Ascending aorta (tissue), 2 donors: ENCODE results near the gene ST8SIA3. TPM values are rescaled to one million over a fixed set of nuclear protein-coding genes. Genes with fewer than 3 reads are reported as not detected.

Source experiments
- DNase-seq, 2 donors: peaks; one replicate each; pipeline ENCODE4 v3.0.0-alpha.2; 2019; ENCODE audit warnings: low spot score in 2 of 2
- H3K27ac ChIP-seq, 2 donors: fragments of 200-600 bp; sonication (generic); one replicate each; pipeline ENCODE4 v1.5.1; 2016 to 2017; ENCODE audit warnings: mild to moderate bottlenecking in 1 of 2
- H3K27me3 ChIP-seq: fragments of 200-600 bp; sonication (generic); one replicate; pipeline ENCODE4 v1.5.1; 2017
- H3K36me3 ChIP-seq, 2 donors: fragments of 200-600 bp; sonication (generic); one replicate each; pipeline ENCODE4 v1.5.1; 2016
- H3K4me1 ChIP-seq, 2 donors: fragments of 200-600 bp; sonication (generic); one replicate each; pipeline ENCODE4 v1.5.1; 2016 to 2017; ENCODE audit warnings: mild to moderate bottlenecking in 1 of 2
- H3K4me3 ChIP-seq, 2 donors: fragments of 200-600 bp; sonication (generic); one replicate each; pipeline ENCODE4 v1.5.1; 2016 to 2017; ENCODE audit warnings: mild to moderate bottlenecking in 1 of 2
- H3K9me3 ChIP-seq, 2 donors: fragments of 200-600 bp; sonication (generic); one replicate each; pipeline ENCODE4 v1.5.1; 2016
- intact Hi-C: fragments of 100-400 bp; cut with DNase I; formaldehyde crosslinking; loops from one replicate; pipeline ENCODE4 v1.15.1; 2023
- total RNA-seq: library from RNA; depleted of rRNA; stranded (reverse); fragments of >200 nt; gene quantifications from one replicate; pipeline ENCODE4 v1.1.0, GENCODE V29; 2016
- TF ChIP-seq, protein P1 (sequence below), 3 experiments: fragments of 200-600 bp in 2 of 3; fragments of 450-650 bp in 1 of 3; sonication (generic) in 2 of 3; IDR thresholded peaks; one replicate each; pipeline ENCODE4 v1.5.1; 2016 to 2019; ENCODE audit warnings: antibody characterized with exemption in 3 of 3, mild to moderate bottlenecking in 1 of 3, moderate library complexity in 1 of 3

Gene ST8SIA3
- total RNA-seq, 1 donor from 2014 or later = not detected

DNA sequence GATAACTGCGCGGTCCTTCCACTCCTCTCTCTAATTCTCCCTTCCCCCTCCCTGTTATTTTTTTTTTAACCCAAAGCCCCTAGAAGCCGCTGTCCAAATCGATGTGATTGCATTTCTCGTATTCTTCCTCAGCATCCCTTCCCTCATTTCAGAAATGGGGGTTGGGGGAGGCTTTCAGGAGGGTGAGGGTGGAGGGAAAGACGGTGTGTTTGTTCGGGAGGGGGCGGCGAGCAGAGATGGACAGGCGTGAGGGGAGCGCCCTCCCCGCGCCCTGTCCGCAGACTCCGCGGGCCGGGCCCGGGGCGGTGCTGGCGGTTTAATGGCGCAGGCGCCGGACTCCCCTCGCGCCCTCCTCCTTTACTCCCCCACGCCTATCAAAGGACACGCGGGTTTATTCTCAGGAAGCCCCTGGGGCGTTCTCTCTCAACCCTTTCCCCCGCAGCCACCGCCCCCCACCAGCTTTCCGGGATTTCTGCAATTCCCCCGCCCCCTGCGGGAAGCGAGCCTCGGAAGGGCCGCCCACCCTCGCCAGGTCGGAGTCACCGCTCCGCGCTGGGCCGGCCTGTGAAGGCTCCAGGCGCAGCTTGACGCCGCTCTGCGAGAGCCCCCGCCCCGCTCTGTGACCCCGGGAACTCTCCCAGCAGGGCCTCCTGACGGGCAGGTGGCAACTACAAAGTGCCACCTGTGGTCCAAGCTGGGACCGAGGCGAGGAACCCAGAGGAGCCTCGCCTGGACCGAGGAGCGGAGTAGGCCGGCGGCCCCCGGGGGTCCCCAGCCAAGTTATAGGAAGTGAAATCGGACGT is 981 bp downstream of the ST8SIA3 start:
- Histone ChIP-seq H3K4me1 (no peaks in the 10 kb centered on the region), H3K4me3 (no peak overlapping the region), H3K27ac (no peak overlapping the region), H3K36me3 (no peaks in the 10 kb centered on the region), H3K27me3 (peaks cover 12% of the 10 kb centered on the region), H3K9me3 (no peaks in the 10 kb centered on the region)
- no peak for DNase-seq
- TF ChIP-seq, protein P1, sequence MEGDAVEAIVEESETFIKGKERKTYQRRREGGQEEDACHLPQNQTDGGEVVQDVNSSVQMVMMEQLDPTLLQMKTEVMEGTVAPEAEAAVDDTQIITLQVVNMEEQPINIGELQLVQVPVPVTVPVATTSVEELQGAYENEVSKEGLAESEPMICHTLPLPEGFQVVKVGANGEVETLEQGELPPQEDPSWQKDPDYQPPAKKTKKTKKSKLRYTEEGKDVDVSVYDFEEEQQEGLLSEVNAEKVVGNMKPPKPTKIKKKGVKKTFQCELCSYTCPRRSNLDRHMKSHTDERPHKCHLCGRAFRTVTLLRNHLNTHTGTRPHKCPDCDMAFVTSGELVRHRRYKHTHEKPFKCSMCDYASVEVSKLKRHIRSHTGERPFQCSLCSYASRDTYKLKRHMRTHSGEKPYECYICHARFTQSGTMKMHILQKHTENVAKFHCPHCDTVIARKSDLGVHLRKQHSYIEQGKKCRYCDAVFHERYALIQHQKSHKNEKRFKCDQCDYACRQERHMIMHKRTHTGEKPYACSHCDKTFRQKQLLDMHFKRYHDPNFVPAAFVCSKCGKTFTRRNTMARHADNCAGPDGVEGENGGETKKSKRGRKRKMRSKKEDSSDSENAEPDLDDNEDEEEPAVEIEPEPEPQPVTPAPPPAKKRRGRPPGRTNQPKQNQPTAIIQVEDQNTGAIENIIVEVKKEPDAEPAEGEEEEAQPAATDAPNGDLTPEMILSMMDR (IDR thresholded peaks at IDR 0.05) = no peak
- intact Hi-C loops = no loop called here

DNA sequence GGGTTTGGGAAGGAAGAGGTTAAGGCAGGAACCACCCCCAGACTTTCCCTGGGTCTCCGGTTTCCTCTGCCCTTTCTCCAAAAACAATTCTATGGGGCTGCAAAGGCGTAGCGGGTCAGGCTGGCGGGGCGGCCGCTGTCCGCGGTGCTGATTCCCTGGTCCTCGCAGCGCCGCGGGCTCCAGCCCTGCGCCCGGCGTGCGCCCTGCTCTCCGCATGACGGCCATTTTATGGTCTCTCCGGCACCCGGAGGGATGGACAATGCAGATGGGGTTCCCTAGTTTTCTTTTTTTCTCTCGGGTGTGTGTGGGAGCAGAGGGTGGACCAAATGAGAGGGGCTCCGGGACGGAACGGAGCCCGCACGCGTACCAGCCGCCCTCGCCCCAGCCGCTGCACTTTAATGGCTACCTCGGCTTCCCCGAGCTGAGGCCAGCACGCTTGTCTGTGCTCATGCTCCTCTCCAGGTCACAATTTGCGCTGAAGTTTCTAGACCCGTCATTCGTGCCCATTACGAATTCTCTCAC is 1.6 kb downstream of the ST8SIA3 start:
- Histone ChIP-seq H3K27me3 (peaks cover 12% of the 10 kb centered on the region), H3K4me3 (no peak overlapping the region), H3K36me3 (no peaks in the 10 kb centered on the region), H3K9me3 (no peaks in the 10 kb centered on the region), H3K4me1 (no peaks in the 10 kb centered on the region), H3K27ac (no peak overlapping the region)
- intact Hi-C loops = no loop called here
- TF ChIP-seq, protein P1 (IDR thresholded peaks at IDR 0.05) = no peak
- no peak for DNase-seq

DNA sequence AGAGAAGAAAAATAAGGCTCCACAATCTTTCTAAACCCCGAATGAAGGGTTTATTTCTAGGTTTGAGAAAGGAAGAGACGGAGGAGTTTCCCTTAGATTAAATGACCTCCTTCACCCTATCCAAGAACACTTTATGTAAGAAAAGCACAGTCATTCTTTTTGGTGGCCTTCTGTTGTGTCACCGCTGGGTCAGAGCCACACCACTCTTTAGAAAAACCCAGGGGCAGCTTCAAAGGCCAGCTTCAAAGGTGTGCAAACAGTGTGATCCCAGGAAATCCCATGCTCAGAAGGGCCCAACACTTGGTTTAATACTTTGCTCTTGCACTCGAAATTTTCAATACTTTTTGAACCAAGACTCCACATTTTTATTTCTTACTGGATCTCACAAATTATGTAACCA is 7.1 kb downstream of the ST8SIA3 start:
- no peaks in the 10 kb centered on the region for H3K36me3 ChIP-seq
- H3K9me3 ChIP-seq = no peaks in the 10 kb centered on the region
- DNase-seq = no peak
- no peak overlapping the region for H3K4me3 ChIP-seq
- no peaks in the 10 kb centered on the region for H3K4me1 ChIP-seq
- TF ChIP-seq, protein P1 (IDR thresholded peaks at IDR 0.05) = no peak
- intact Hi-C loops = no loop called here
- H3K27me3 ChIP-seq = peaks cover under 1% of the 10 kb centered on the region
- no peak overlapping the region for H3K27ac ChIP-seq

DNA sequence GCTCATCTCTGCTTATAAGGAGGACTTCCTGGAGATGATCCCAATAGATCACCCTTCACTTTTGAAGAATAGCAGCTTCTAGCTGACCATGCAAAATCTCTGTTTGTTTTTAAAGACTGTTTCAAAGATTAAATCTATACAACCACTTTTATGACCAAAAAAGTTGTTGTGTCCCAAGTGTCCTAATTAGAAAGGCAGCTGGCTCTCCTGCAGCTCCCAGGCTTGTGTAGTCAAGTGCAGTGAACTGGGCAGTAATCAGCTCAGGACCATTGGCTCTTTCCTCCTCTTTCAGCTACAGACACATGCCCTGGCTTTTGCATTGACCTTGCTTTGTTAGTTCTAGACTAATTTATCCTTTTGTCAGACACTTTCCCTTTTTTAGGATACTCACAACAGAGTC is 10.4 kb downstream of the ST8SIA3 start:
- Histone ChIP-seq H3K27ac (no peak overlapping the region), H3K9me3 (no peaks in the 10 kb centered on the region), H3K36me3 (no peaks in the 10 kb centered on the region), H3K27me3 (no peaks in the 10 kb centered on the region), H3K4me3 (no peak overlapping the region), H3K4me1 (no peaks in the 10 kb centered on the region)
- TF ChIP-seq, protein P1 (IDR thresholded peaks at IDR 0.05) = no peak
- no peak for DNase-seq
- intact Hi-C loops = no loop called here

DNA sequence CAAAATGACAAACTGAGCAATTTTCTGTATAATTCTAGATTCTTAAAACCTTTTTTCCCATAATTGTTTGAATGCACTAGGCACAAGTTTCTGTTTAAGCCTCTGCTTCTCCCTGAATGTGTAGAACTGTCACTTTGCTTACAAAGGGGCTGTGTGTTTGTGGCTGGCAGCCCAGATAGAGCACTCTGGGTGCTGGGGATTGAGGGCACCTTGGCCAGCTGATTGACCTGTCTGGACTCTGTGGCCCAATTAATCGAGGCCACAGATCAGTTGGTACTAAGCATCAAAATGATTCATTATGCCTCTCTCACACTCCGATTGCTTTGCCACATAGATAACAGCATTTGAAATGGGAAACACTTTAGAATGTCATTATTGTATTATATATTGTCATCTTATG is 12.1 kb downstream of the ST8SIA3 start:
- intact Hi-C loops = no loop called here
- H3K9me3 ChIP-seq = no peaks in the 10 kb centered on the region
- no peaks in the 10 kb centered on the region for H3K27me3 ChIP-seq
- no peak for DNase-seq
- H3K27ac ChIP-seq = no peak overlapping the region
- no peaks in the 10 kb centered on the region for H3K4me1 ChIP-seq
- H3K36me3 ChIP-seq = no peaks in the 10 kb centered on the region
- no peak overlapping the region for H3K4me3 ChIP-seq
- TF ChIP-seq, protein P1 (IDR thresholded peaks at IDR 0.05) = no peak
